Breast epithelium (tissue), 3 donors: ENCODE results near the gene CNTNAP3B.
"Not testable (repeated sequence)": the region's sequence is repeated elsewhere in the genome, so short reads cannot be mapped to it uniquely, and the experiment has no call there.

Experiments used
- POLR2A ChIP-seq: fragments of 450-650 bp; IDR thresholded peaks from one replicate; pipeline ENCODE4 v1.6.1; 2016; ENCODE audit warnings: antibody characterized with exemption, mild to moderate bottlenecking, moderate library complexity
- TF ChIP-seq, protein P1 (sequence below), 3 donors: fragments of 450-650 bp; IDR thresholded peaks; one replicate each; pipeline ENCODE4 v1.5.1; 2016 to 2017; ENCODE audit warnings: antibody characterized with exemption in 3 of 3, mild to moderate bottlenecking in 3 of 3, moderate library complexity in 3 of 3

DNA sequence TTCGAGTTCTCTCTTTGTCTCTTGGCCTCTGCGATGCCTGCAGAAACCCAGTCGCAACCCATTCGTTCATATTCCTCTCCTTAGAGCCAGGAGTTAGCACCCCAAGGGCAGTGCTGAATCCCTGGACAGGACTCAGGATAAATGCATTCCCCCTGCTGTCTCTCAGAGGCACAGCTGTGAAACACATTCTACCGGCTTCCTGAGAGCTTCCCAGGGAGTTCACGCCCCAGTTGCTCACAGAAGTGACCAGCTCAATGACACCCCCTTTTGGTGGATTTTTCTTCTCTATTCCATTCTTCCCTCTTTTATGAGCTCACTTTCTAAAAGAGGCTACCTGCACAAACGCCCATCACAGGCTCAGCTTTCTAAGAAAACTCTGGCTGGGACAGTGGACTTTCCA, 8.2 kb downstream of the CNTNAP3B start:
- TF ChIP-seq, protein P1, sequence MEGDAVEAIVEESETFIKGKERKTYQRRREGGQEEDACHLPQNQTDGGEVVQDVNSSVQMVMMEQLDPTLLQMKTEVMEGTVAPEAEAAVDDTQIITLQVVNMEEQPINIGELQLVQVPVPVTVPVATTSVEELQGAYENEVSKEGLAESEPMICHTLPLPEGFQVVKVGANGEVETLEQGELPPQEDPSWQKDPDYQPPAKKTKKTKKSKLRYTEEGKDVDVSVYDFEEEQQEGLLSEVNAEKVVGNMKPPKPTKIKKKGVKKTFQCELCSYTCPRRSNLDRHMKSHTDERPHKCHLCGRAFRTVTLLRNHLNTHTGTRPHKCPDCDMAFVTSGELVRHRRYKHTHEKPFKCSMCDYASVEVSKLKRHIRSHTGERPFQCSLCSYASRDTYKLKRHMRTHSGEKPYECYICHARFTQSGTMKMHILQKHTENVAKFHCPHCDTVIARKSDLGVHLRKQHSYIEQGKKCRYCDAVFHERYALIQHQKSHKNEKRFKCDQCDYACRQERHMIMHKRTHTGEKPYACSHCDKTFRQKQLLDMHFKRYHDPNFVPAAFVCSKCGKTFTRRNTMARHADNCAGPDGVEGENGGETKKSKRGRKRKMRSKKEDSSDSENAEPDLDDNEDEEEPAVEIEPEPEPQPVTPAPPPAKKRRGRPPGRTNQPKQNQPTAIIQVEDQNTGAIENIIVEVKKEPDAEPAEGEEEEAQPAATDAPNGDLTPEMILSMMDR (IDR thresholded peaks at IDR 0.05) = not testable (repeated sequence)
- not testable (repeated sequence) for TF ChIP-seq POLR2A
